NOMO-1 (cell line): ENCODE measurements around the gene VAV1.
"Not testable (repeated sequence)": the region's sequence is repeated elsewhere in the genome, so short reads cannot be mapped to it uniquely, and the experiment has no call there.

Experiments used
- DNase-seq, 2 experiments: peaks; one replicate each; lab custom pipeline; 2025; ENCODE audit not compliant: unreplicated experiment in 2 of 2; lab: John Stamatoyannopoulos, UW

Gene VAV1

GRCh38 chr19:6754653-6755463, 17.6 kb upstream of the VAV1 start:
- no peak for DNase-seq

DNA sequence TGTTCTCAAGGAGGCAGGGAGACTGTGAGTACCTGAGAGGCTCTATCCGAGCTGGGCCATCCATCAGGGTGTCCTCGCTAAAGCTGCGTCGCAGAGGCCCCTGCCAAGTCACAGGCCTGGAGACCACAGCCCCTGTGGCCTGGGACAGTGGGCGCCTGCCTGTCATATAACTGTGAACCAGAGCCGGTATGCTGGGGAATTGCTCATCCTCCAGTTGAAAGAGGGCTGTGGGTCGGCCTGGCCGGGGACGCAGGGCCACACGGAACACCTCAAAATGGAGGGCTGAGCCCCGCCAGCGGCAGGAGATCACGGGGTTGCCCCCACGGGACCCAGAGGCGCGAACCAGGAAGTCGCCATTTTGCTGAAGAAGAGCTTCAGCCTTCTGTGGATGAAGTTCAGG, 11.9 kb upstream of the VAV1 start:
- no peak for DNase-seq

- no peak for DNase-seq
These were observed 11.3 kb upstream of the VAV1 start for GRCh38 chr19:6761053-6761676.

DNA sequence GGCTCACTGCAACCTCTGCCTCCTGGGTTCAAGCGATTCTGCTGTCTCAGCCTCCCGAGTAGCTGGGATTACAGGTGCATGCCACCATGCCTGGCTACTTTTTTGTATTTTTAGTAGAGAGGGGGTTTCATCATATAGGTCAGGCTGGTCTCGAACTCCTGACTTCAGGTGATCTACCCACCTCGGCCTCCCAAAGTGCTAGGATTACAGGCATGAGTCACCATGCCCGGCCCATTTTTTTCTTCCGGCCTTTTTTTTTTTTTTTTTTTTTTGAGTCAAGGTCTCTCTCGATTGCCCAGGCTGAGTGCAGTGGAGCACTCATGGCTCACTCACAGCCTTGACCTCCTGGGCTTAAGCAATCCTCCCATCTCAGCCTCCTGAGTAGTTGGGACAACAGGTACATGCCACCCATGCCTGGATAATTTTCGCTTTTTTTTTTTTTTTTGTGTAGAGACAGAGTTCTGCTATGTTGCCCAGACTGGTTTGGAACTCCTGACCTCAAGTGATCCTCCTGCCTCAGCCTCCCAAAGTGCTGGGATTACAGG, 10.2 kb upstream of the VAV1 start:
- not testable (repeated sequence) for DNase-seq

DNA sequence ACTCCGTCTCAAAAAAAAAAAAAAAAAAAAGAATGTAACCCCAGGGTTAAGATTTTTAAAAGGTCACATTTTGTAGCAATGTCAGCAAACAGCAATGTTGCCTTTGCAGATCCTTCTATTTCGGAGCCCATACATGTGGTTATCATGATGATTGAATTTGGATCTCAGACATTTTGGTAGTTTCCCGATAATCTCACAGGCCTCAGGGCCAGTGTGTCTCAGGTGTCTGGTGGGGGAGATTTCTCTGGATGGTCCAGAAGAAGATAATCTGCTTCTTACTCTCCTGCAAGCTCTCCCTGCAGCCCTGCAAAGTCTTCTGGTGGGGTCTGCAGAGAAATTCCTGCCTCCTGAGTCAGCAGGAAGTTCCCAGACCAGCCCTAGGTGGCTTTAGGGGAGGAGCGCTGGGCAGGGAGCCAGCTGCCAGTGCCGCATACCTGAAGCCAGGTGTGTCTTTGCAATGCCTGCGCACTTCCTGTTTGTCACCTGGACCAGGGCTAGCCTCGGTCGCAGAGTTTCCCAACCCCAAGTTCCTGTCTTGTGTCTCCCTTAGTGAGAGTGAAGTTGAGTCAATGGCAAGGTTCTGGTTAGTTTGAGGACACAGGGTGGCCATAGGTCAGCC, 6.7 kb upstream of the VAV1 start:
- no peak for DNase-seq

- no peak for DNase-seq
These were observed 6.0 kb upstream of the VAV1 start for GRCh38 chr19:6766357-6767080.

- DNase-seq: no peak
These were observed 5.5 kb upstream of the VAV1 start for GRCh38 chr19:6767081-6767356.

DNA sequence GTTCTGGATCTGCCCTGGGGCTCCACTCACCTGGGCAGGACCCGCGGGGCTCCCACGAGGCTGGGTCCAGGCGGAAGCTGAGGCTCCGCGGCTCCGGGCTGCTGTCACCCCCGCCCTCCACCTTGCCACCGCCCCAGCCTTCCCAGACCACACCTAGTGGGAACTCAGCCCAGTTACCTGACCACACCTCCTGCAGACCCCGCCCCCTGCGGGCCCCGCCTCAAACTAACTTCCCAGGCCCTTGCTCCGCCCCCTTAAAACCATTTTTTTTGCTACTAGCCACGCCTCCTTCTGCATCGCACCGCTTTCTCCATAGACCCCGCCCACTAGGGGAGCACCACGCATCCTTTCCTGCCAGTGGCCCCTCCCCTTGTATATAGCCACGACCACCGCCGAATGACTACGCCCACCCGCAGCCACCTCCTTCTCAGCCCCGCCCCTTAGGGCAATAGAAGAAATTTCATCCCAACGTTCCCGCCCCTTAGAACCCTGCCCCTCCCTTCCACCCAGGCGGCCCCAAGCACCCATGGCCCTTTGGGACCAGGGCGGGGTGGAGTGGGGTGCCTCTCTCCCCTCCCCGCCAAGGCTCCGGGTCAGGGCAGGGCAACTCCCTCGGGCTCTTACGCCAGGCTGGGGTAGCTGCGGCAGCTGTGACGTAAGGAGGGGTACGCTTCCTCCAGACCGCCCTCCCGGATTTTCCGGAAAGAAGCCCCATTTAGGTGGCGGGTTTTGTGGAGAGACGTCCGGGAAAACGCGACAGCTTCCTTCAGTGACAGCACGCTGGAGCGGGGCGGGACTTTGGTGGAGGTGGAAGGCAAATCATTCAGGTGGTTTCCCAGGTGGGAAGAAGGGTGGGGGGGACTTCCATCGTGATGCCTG, 4.9 kb upstream of the VAV1 start, which contains the start of gene SH2D3A:
Gene SH2D3A, minus strand, starts transcription at position 79 of the 879 bp plus-strand sequence. CDS start 3,687 bp downstream, outside the sequence.
- peak; percentile 86 to 88 for DNase-seq

DNA sequence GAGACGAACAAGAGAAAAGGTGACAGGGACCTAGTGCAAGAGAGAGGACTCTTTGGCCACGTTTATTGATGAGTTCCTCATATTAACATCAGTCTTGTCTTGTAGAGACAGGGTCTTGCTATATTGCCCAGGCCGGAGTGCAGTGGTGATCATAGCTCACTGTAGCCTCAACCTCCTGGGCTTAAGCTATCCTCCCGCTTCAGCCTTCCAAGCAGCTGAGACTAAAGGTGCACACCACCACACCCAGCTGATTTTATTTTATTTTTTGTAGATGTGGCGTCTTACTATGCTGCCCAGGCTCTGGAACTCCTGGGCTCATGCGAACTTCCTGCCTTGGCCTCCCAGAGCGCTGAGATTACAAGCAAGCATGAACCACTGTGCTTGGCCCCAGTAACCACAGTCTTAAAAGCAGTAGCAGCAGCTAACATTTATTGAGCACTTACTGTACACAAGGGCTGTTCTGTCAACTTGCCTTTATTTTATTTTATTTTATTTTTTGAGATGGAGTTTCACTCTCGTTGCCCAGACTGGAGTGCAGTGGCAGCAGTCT, 4.2 kb upstream of the VAV1 start:
- DNase-seq: no peak

- peak; percentile 14 to 48 for DNase-seq
These were observed 3.4 kb upstream of the VAV1 start for GRCh38 chr19:6769006-6769619.

- not testable (repeated sequence) for DNase-seq
These were observed 870 bp upstream of the VAV1 start for GRCh38 chr19:6771648-6772027.

GRCh38 chr19:6772866-6773322, 386 bp downstream of the VAV1 start:
- no peak for DNase-seq

- DNase-seq: peak; percentile 52 to 57
These were observed 919 bp downstream of the VAV1 start for GRCh38 chr19:6773323-6773931.

DNA sequence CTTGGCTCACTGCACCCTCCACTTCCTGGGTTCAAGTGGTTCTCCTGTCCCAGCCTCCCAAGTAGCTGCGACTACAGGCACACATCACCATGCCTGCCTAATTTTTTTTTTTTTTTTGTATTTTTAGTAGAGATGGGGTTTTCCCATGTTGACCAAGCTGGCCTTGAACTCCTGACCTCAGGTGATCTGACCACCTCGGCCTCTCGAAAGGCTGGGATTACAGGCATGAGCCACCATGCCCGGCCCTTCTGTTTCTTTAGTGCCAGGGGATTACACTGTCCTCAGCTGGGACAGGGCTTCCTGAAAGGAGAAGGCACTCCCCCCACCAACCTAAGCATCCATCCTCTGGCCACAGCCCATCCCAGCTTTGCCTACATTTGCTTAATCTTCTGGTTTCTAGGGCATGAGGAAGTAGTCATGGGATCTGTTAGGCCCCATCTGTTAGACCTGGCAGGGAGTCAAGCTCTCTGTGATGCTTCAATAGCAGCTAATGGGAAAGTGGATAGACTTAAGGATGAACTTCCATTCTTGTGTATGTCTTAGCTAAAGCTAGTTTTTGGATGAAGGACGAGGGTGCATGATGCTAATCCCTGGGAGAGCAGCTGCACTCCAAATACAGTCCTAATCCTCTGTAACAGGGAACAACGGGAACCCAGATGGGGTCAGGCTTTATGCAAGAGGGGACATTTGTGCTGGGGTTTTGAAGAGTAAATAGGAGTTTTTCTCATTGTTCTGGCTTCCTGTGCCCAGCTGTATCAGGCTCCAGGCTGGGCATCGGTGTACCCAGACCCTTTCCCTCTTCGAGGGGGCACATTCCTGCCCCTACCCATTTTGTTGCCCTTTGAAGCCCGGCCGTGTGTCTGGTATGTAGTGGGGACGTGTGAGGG, 2.6 kb downstream of the VAV1 start:
- peak in 1 of 2 experiments; percentile 17 for DNase-seq

DNA sequence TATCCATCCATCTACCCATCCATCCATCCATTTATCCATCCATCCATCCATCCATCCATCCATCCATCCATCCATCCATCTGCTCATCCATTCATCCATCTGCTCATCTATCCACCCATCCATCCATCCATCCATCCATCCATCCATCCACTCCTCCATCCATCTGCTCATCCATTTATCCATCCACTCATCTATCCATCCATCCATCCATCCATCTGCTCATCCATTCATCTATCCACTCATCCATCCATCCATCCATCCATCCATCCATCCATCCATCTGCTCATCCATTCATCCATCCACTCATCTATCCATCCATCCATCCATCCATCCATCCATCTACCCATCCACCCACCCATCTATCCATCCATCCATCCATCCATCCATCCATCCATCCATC, 3.5 kb downstream of the VAV1 start:
- DNase-seq: not testable (repeated sequence)

DNA sequence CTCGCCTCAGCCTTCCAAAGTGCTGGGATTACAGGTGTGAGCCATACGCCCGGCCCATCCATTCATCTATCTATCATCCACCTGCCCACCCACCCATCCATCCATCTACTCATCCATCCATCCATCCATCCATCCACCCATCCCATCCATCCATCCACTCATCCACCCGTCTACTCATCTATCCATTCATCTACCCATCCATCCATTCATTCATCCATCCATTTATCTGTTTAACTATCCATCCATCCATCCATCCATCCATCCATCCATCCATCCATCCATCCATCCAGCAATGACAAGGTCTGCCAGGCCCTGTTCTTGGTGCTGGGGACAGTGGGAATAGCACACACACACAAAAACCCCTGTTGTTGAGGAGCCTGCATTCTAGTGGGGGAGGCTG, 4.5 kb downstream of the VAV1 start:
- DNase-seq: no peak

GRCh38 chr19:6777434-6777833, 4.9 kb downstream of the VAV1 start:
- no peak for DNase-seq

- DNase-seq: no peak
These were observed 5.9 kb downstream of the VAV1 start for GRCh38 chr19:6778386-6778785.
